Activated effector memory CD4-positive, alpha-beta T cell treated with anti-CD3 and anti-CD28 coated beads, Interleukin-2, amount 50 U/mL, for 16 hours (primary cell): ENCODE measurements around the gene MED16.
"Not testable (repeated sequence)": the region's sequence is repeated elsewhere in the genome, so short reads cannot be mapped to it uniquely, and the experiment has no call there.

ENCODE experiments used
- DNase-seq: peaks from one replicate; pipeline ENCODE4 v3.0.0-alpha.2; 2020

Gene MED16

DNA sequence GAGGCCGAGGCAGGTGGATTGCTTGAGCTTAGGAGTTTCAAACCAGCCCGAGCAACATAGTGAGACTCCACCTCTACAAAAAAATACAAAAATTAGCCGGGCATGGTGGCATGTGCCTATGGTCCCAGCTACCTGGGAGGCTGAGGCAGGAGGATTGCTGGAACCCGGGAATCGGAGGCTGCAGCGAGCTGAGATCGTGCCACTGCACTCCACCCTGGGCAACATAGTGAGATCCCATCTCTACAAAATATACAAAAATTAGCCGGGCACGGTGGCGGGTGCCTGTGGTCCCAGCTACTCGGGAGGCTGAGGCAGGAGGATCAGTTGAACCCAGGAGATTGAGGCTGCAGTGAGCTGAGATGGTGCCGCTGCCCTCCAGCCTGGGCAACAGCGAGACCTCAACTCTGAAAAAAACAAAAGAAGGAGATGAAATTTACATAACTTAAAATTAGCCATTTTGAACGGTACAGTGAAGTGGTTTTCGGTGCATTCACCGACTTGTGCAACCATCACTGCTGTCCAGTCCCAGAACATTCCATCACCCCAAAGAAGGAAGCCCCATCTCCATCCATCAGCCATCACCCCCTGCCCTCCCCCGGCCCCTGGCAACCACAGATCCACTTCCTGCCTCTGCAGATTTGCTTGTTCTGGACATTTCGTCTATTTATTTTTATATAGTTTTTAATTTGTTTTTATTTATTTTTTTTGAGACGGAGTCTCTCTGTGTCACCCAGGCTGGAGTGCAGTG, 66.9 kb downstream of the MED16 start:
- DNase-seq = no peak

DNA sequence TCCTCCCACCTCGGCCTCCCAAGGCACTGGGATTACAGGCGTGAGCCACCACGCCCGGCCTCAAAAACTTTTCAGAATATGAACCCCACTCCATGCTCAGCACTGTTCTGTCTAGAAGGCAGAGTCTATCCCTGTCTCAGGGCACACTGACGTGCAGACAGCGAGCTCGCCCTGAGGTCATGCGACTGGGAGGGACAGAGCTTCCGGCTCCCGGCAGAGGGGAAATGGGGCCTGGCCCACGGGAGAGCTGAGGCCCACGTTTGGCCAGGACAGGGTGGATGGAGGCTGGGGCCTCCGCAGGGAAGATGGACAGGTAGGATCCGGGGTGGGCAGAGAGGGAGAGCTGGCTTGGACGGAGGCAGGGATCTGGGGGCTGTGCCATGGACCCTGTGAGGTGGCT, 68.1 kb downstream of the MED16 start:
- DNase-seq = no peak

DNA sequence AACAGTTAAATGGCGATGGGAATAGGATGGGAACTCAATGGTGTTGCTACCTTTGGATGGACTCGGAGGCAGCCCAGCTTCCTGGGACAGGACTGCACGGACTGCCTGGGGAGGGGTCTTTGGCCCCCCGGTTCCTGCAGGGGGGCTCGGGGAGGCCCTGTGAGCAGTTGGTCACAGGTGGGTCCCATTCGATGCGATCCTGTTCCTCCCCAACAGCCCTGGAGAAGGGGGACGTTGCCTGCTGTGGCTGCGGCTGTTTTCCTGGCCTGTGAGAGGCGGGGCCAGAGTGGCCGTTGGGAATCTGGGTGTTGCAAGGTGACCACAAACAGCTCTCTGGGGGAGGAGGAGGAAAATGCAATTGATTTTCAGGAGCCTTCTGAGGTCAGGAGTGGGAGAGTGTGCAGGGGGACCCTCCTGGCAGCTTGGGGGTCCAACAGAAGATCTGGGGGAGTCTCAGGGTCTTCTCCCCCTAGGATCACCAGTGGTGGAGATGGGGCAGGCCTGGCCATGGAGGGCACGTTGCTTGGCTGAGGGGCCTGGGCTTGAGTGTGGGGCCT, 69.3 kb downstream of the MED16 start:
- DNase-seq = no peak

DNA sequence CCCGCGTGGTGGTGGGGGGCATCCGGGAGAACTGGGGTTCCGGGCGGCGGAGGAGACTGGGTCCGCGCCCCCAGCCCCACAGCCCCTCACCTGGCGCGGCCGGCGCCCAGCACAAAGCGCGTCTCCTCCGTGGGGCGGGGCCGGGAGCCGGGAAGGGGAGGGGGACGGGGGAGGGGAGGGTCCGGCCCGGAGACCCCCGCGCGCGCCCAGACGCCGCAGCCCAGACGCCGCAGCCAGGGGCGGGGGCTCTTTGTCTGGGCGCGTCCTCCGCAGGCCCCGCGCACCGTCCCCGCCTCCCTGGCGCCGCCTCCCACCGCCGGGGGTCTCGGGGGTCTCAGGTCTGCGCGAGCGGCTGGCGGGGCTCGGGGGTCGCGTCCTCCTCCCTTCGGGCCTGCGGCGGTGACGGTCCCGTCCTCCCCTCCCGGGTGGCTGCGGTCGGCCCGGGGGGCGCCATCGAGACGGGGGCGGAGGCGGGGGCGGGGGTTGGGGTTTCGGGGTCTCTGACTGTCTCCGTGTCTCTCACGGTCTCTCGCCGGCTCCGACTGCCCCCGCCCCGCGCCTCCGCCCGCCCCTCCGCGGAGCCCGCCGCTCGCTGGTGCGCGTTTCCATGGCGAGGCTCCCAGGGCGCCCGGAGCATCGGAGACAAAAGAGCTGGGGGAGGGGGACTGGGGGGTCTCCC, 71.0 kb downstream of the MED16 start, which contains the start of gene PLPPR3:
PLPPR3 (minus strand) TSS at position 131 of the 679 bp plus-strand sequence. CDS start 396 bp downstream, outside the sequence.
- no peak for DNase-seq

DNA sequence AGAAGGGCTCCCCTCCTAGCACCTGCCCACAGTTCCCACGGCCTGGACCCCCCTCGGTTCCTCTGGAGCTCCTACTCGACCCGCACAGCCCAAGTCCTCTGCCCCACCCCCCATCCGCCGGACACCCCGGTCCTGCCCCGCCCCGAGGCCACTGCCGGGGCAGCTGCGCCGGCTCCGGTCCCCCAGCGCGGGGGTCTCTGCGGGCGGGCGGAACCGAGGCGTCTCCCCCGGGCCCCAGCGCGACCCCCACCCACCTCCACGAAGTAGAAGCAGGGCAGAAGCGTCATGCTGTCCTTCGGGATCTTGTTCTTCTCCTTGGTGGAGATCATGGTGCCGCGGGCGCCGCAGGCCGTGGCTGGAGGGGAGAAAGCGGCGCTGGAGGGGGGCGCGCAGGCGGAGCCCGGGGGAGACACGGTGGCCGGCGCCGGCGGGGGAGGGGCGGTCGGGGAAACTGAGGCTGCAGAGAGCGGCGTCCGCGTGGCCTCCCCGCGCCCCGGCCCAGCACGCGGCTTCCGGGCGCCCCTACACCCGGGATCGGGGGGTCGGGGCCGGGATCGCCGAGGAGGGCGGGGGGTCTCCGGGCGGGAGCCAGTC, 71.7 kb downstream of the MED16 start:
- no peak for DNase-seq

DNA sequence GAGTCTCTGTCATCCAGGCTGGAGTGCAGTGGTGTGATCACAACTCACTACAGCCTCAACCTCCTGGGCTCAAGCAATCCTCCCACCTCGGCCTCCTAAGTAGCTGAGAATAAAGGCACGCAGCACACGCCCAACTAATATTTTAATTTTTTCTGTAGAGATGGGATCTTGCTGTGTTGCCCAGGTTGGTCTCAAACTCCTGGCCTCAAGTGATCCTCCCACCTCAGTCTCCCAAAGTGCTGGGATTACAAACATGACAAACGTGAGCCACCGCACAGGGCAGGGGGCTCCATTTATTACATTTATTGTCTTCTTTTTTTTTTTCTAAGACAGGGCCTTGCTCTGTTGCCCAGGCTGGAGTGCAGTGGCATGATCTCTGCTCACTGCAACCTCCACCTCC, 72.8 kb downstream of the MED16 start:
- not testable (repeated sequence) for DNase-seq
